Naive thymus-derived CD8-positive, alpha-beta T cell (primary cell): Measurements from ENCODE around the gene ATM. TPM values are rescaled to one million over a fixed set of nuclear protein-coding genes. Genes with fewer than 3 reads are reported as not detected.
"Not testable (repeated sequence)": the region's sequence is repeated elsewhere in the genome, so short reads cannot be mapped to it uniquely, and the experiment has no call there.

Experiments used
- ATAC-seq, 2 donors: fragments of 150-1000 bp; cut with Tn5 transposase in 1 of 2; sonication (Bioruptor Pico), chemical (Tn5 transposase) in 1 of 2; 1 replicate in 1 of 2; 2 replicates in 1 of 2; pipeline ENCODE4 v1.10.0; 2021; ENCODE audit warnings: mild to moderate bottlenecking in 2 of 2, moderate library complexity in 2 of 2
- POLR2A ChIA-PET: fragments of 350-600 bp; sonication (Branson Sonifier 250); formaldehyde crosslinking; loops from one replicate; lab custom pipeline; 2021; ENCODE audit warnings: antibody characterized with exemption; lab: Charles Lee
- DNase-seq, 10 donors: peaks; one replicate each; pipeline versions ENCODE4 v3.0.0 to v3.0.0-alpha.2; 2020 to 2022
- H3K27ac Mint-ChIP-seq, 10 donors: one replicate each; pipeline ENCODE4 v1.8.0; 2020 to 2022; ENCODE audit warnings: mild to moderate bottlenecking in 10 of 10, mixed read lengths in 10 of 10, moderate library complexity in 4 of 10, inconsistent platforms in 1 of 10
- H3K27me3 Mint-ChIP-seq, 5 donors: one replicate each; pipeline ENCODE4 v1.8.0; 2021 to 2022; ENCODE audit warnings: mixed read lengths in 5 of 5
- H3K36me3 Mint-ChIP-seq, 3 donors: one replicate each; pipeline ENCODE4 v1.8.0; 2020 to 2022; ENCODE audit warnings: mixed read lengths in 3 of 3, mild to moderate bottlenecking in 2 of 3, inconsistent platforms in 1 of 3
- H3K4me1 Mint-ChIP-seq, 4 donors: one replicate each; pipeline ENCODE4 v1.8.0; 2021 to 2022; ENCODE audit warnings: mixed read lengths in 4 of 4
- H3K4me3 Mint-ChIP-seq, 10 donors: one replicate each; pipeline ENCODE4 v1.8.0; 2020 to 2022; ENCODE audit warnings: mild to moderate bottlenecking in 10 of 10, mixed read lengths in 10 of 10, moderate library complexity in 6 of 10, inconsistent platforms in 1 of 10
- H3K9me3 Mint-ChIP-seq, 9 donors: one replicate each; pipeline ENCODE4 v1.8.0; 2020 to 2022; ENCODE audit warnings: mixed read lengths in 9 of 9, mild to moderate bottlenecking in 3 of 9, inconsistent platforms in 1 of 9, moderate library complexity in 1 of 9
- polyA plus RNA-seq, 3 donors: library from polyadenylated mRNA; unstranded; fragments of 300-500 nt; fragmentation: Illumina TruSeq; gene quantifications; one replicate each; pipeline ENCODE4 v1.2.3, GENCODE V29; 2021
- total RNA-seq, 8 experiments: library from RNA in 2 of 8; stranded (reverse) in 2 of 8; gene quantifications; one replicate each; pipeline ENCODE4 v1.2.3 and lab custom pipeline; 2021 to 2026

ATM gene
- total and polyA plus RNA-seq, 5 experiments from 2014 or later: 105 to 837 (median 164) TPM

DNA sequence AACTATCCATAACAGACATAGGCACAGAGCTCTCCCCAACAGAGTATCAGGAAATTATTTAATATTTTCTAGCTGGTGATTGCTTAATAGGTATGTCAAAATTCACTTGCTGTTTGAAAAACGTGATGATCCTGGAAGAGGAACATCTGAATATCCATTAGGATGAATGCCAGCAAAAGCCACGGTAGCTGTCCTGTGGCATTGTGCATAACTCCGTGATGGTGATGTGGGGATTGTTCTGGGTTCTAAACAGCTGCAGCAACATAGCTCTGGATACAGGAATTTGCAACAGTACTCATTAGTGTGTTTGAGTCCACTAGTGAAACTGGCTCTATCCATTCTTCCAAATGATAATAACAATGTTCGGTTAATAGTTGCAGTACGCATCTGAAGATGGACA lies 165.7 kb downstream of the ATM start:
- Mint-ChIP-seq H3K4me1 (no peaks in the 10 kb centered on the region), H3K27ac (no peak overlapping the region), H3K27me3 (no peaks in the 10 kb centered on the region), H3K9me3 (no peaks in the 10 kb centered on the region), H3K36me3 (peaks cover 0 to 2% (median 0%) of the 10 kb centered on the region in 3 donors), H3K4me3 (no peak overlapping the region)
- DNase-seq: no peak
- no peak for ATAC-seq
- POLR2A ChIA-PET: interaction anchor here (0.5 kb wide), 1 partner anchor 147 kb away, joined by 3 read pairs; no protein-coding TSS in a partner anchor

DNA sequence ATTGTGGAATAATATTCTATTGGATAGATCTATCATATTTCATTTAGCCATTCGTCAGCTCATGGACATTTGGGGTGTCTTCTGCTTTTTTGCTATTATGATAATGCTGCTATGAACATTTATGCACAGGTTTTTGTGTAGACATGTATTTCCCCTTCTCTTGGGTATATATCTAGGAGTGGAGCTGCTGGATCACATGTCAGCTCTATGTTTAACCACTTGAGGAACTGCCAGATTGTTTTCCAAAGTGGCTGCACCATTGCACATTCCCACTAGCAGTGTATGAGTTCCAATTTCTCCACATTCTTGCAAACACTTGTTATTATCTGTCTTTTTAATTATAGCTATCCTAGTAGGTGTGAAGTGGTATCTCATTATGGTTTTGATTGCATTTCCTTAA lies 169.5 kb downstream of the ATM start:
- Mint-ChIP-seq H3K4me3 (no peak overlapping the region), H3K27ac (no peak overlapping the region), H3K27me3 (no peaks in the 10 kb centered on the region), H3K4me1 (no peaks in the 10 kb centered on the region), H3K9me3 (no peaks in the 10 kb centered on the region), H3K36me3 (peaks cover 0 to 2% (median 0%) of the 10 kb centered on the region in 3 donors)
- POLR2A ChIA-PET: no interaction called here
- DNase-seq (no peak), ATAC-seq (no peak)

DNA sequence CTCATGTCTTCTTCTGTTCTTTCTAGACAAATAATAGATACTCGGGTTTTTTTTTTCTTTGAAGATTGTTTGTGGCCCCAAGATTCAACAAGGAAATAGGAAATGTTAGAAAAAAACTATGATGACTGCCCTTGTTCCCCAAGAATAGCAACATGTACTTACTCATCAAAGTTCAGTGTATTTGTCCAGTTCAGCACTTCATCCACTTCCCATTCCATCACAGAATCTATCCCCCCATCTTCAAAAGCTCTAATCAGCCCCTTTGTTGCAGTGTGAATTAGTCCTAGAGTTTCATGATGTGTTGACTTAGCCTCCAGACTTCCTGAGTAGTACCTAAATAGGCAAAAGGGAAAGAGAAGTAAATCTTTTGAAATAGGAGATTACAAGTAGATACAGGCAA lies 170.2 kb downstream of the ATM start:
- Mint-ChIP-seq H3K4me1 (no peaks in the 10 kb centered on the region), H3K27me3 (no peaks in the 10 kb centered on the region), H3K36me3 (peaks cover 0 to 2% (median 0%) of the 10 kb centered on the region in 3 donors), H3K4me3 (no peak overlapping the region), H3K27ac (no peak overlapping the region), H3K9me3 (no peaks in the 10 kb centered on the region)
- POLR2A ChIA-PET: no interaction called here
- ATAC-seq: no peak
- DNase-seq: no peak

DNA sequence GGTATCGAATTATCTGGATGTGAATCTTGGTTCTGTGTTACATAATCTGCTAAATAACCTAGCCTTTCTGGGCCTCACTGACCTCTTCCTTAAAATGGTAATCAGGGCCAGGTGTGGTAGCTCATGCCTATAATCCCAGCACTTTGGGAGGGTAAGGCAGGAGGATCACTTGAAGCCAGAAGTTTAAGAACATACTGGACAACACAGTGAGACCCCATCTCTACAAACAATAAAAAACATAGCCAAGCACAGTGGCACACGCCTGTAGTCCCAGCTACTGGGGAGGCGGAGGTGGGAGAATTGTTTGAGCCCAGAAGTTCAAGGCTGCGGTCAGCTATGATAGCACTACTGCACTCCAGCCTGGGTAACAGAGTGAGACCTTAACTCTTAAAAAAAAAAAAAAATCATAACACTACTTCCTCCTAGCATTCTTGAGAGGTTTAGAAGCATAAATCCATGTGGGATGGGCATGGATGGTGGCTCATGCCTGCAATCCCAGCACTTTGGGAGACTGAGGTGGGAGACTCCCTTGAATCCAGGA lies 171.9 kb downstream of the ATM start:
- Mint-ChIP-seq H3K36me3 (peaks cover 0 to 2% (median 0%) of the 10 kb centered on the region in 3 donors), H3K27me3 (no peaks in the 10 kb centered on the region), H3K9me3 (no peaks in the 10 kb centered on the region), H3K4me3 (no peak overlapping the region), H3K4me1 (no peaks in the 10 kb centered on the region), H3K27ac (no peak overlapping the region)
- ATAC-seq: no peak
- POLR2A ChIA-PET: no interaction called here
- no peak for DNase-seq

- H3K4me1 Mint-ChIP-seq, H3K9me3 Mint-ChIP-seq, H3K27me3 Mint-ChIP-seq, H3K4me3 Mint-ChIP-seq, DNase-seq, POLR2A ChIA-PET, H3K36me3 Mint-ChIP-seq, ATAC-seq: not testable (repeated sequence)
- H3K27ac Mint-ChIP-seq: peak overlapping the region in 1 of 10 donors; percentile 59
These were observed 173.8 kb downstream of the ATM start for GRCh38 chr11:108396672-108397071.

DNA sequence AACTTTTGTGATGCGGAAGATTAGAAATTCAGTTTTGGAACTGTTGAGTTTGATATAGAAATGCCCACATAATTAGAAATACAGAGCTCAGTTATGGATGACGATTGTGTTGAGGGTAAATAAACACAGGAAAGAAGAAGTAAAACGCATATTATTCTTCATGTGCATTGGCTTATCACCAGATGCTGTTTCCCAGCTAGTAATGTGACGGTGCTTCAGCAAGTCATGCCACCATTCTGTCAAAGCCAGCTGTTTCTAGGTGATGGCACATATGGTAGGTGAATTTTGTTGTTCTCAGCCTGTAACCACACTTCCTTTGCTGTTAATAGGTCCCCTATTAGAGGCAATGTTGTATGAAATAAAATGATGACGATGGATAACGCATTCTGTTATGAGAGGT lies 175.6 kb downstream of the ATM start:
- Mint-ChIP-seq H3K36me3 (no peaks in the 10 kb centered on the region), H3K27ac (no peak overlapping the region), H3K4me3 (no peak overlapping the region), H3K4me1 (no peaks in the 10 kb centered on the region), H3K9me3 (no peaks in the 10 kb centered on the region), H3K27me3 (no peaks in the 10 kb centered on the region)
- POLR2A ChIA-PET: no interaction called here
- ATAC-seq (no peak), DNase-seq (no peak)

GRCh38 chr11:108402241-108402640 lies 179.4 kb downstream of the ATM start:
- DNase-seq (no peak), ATAC-seq (no peak)
- Mint-ChIP-seq H3K4me3 (no peak overlapping the region), H3K27ac (no peak overlapping the region), H3K36me3 (no peaks in the 10 kb centered on the region), H3K4me1 (no peaks in the 10 kb centered on the region), H3K27me3 (no peaks in the 10 kb centered on the region), H3K9me3 (no peaks in the 10 kb centered on the region)
- POLR2A ChIA-PET: no interaction called here

DNA sequence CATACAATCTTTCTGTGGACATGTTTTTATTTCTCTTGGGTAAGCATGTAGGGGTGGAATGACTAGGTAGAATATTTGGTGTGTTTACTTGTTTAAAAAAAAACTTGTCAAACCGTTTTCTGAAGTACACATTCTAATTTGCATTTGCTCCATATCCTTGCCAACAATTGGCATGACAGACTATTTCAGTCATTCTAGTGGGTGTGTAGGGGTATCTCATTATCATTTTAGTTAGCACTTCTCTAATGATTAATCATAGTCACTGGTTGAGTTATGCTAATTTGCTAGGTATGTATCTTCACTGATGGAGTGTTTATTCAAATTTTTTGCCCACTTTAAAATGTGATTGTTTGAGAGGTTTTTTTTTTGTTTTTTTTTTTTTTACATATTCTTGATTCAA lies 180.2 kb downstream of the ATM start:
- DNase-seq: no peak
- POLR2A ChIA-PET: no interaction called here
- H3K9me3 Mint-ChIP-seq: no peaks in the 10 kb centered on the region
- ATAC-seq: no peak
- no peak overlapping the region for H3K4me3 Mint-ChIP-seq
- H3K27me3 Mint-ChIP-seq: no peaks in the 10 kb centered on the region
- H3K4me1 Mint-ChIP-seq: no peaks in the 10 kb centered on the region
- no peaks in the 10 kb centered on the region for H3K36me3 Mint-ChIP-seq
- no peak overlapping the region for H3K27ac Mint-ChIP-seq

DNA sequence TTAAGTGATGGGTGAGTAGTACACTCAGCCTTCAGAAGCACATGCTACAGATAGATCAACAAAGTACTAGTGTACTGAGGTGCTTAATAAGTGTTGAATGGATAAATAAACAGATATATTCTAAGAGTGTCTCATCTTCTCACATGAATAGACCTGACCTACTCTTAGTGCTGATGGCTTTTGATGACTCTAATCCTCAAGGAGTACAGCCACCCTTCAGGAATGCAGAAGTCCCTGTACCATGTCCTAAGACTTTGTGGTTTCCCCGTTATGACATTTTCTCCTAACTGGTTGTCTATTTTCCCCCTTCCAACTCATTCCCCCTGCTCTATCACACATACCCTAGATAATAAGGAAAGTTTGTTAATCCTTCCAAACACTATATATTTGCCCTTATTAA lies 182.8 kb downstream of the ATM start:
- H3K9me3 Mint-ChIP-seq: peaks cover 0 to 13% (median 0%) of the 10 kb centered on the region in 9 donors
- no peak for ATAC-seq
- POLR2A ChIA-PET: no interaction called here
- peaks cover 0 to 7% (median 0%) of the 10 kb centered on the region in 3 donors for H3K36me3 Mint-ChIP-seq
- H3K27ac Mint-ChIP-seq: no peak overlapping the region
- DNase-seq: no peak
- H3K4me1 Mint-ChIP-seq: no peaks in the 10 kb centered on the region
- no peaks in the 10 kb centered on the region for H3K27me3 Mint-ChIP-seq
- no peak overlapping the region for H3K4me3 Mint-ChIP-seq

- ATAC-seq: no peak
- no peak overlapping the region for H3K4me3 Mint-ChIP-seq
- no peak for DNase-seq
- H3K9me3 Mint-ChIP-seq: peaks cover 0 to 24% (median 6%) of the 10 kb centered on the region in 9 donors
- POLR2A ChIA-PET: no interaction called here
- peaks cover 0 to 18% (median 11%) of the 10 kb centered on the region in 3 donors for H3K36me3 Mint-ChIP-seq
- no peaks in the 10 kb centered on the region for H3K27me3 Mint-ChIP-seq
- H3K4me1 Mint-ChIP-seq: no peaks in the 10 kb centered on the region
- H3K27ac Mint-ChIP-seq: no peak overlapping the region
These were observed 192.1 kb downstream of the ATM start for GRCh38 chr11:108414958-108415357.

DNA sequence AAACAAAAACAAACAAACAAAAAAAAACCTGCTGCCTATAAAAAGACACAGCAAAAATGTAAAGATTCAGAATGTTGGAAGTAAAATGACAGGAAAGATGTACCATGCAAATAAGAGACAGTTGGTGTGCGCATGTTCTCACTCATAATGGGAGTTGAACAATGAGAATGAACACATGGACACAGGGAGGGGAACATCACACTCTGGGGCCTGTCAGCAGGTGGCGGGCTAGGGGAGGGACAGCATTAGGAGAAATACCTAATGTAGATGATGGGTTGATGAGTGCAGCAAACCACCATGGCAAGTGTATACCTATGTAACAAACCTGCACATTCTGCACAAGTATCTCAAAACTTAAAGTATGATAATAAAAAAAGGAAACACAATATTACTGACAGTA lies 194.7 kb downstream of the ATM start:
- ATAC-seq, H3K4me1 Mint-ChIP-seq, H3K4me3 Mint-ChIP-seq, H3K27me3 Mint-ChIP-seq, POLR2A ChIA-PET: not testable (repeated sequence)
- Mint-ChIP-seq H3K27ac (peak overlapping the region in 1 of 10 donors; percentile 6), H3K36me3 (peaks cover 0 to 17% (median 11%) of the 10 kb centered on the region in 3 donors), H3K9me3 (peaks cover 0 to 29% (median 8%) of the 10 kb centered on the region in 9 donors)
- peak in 6 of 10 donors; percentile 5 to 63 (median 11) for DNase-seq

Other genes with a start within 250 kb of the ATM start
- 10 to 100 TPM; 36.2 to 38.4 TPM for gene CUL5, start 214.2 kb upstream of the ATM start, total RNA-seq
- gene CUL5, start 214.2 kb upstream of the ATM start, polyA plus RNA-seq: 10 to 100 TPM; 31.7 to 44.2 (median 38.2) TPM
- gene ACAT1, start 101.5 kb upstream of the ATM start, total RNA-seq: 10 to 100 TPM; 30.7 to 33.1 TPM
- gene ACAT1, start 101.5 kb upstream of the ATM start, polyA plus RNA-seq: 10 to 100 TPM; 29.6 to 32.9 (median 29.7) TPM
- 10 to 100 TPM; 73.9 to 75.8 TPM for gene NPAT, start 429 bp upstream of the ATM start, total RNA-seq
- 10 to 100 TPM; 34.9 to 52.8 (median 47.0) TPM for gene NPAT, start 429 bp upstream of the ATM start, polyA plus RNA-seq
- gene C11orf65, start 244.5 kb downstream of the ATM start, total RNA-seq: under 1 TPM; 0.41 to 0.75 TPM
- gene C11orf65, start 244.5 kb downstream of the ATM start, polyA plus RNA-seq: under 1 TPM; 0.95 to 0.97 (median 0.95) TPM